ENCODE data around the gene NHERF1. TPM values are rescaled to one million over a fixed set of nuclear protein-coding genes. Genes with fewer than 3 reads are reported as not detected.

The NHERF1 gene
- polyA plus RNA-seq, 1 donor (not counting 4 experiments of a cell fraction or from before 2014, with no cell fraction given), result 45.6 TPM

DNA sequence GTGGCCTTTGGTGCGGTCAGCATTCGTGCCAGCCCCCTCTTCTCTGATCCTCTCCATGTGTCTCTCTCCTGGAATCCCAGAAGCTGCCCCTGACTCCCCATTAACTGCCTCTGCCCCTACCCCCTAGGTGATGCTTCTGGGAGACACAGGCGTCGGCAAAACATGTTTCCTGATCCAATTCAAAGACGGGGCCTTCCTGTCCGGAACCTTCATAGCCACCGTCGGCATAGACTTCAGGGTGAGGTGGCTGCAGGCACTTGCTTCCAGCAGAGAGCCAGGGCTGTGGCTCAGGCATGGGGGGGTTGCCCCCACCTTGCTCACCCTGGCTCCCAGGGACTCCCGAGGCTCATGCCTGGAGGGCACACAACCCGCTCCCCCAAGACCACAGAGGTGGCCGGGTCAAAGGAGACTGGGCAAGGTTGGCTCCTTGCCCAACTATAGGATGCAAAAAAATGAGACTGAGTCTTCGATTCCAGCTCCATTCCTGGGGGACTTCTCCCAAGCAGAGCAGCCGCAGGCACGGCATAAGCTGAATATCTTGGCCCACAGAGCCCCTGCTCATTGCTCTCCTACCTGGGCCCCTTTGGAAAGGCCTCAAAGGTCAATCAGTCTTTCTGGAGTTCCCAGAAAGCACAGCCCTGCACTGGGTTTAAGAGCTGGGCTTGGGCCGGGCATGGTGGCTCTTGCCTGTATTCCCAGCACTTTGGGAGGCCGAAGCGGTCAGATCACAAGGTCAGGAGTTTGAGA, 7.6 kb upstream of the NHERF1 start:
- Histone ChIP-seq H3K36me3 (ENCODE audit: control insufficient read depth in 2 of 2, extremely low read depth in 1 of 2, insufficient read depth in 2 of 2, low read length in 2 of 2) (no peaks in the 10 kb centered on the region), H3K9ac (ENCODE audit: control insufficient read depth, extremely low read depth, insufficient read depth, low read length) (no peak overlapping the region), H3K4me1 (ENCODE audit: control insufficient read depth, extremely low read depth, insufficient read depth, low read length) (peaks cover 7% of the 10 kb centered on the region), H3K4me2 (ENCODE audit: control insufficient read depth, extremely low read depth, insufficient read depth, low read depth, low read length) (no peak overlapping the region), H4K20me1 (ENCODE audit: control insufficient read depth, extremely low read depth, insufficient read depth, low read length) (peaks cover 2% of the 10 kb centered on the region), H3K9me3 (ENCODE audit: control insufficient read depth, low read depth, low read length) (no peaks in the 10 kb centered on the region), H3K9me1 (ENCODE audit: control insufficient read depth, extremely low read depth, insufficient read depth, low read length) (no peaks in the 10 kb centered on the region), H3K79me2 (ENCODE audit: control insufficient read depth, insufficient read depth, low read length) (no peaks in the 10 kb centered on the region), H3K27ac (ENCODE audit: control insufficient read depth, insufficient read depth, low read length) (no peak overlapping the region), H3K4me3 (ENCODE audit: control insufficient read depth in 2 of 3, extremely low read depth in 1 of 3, insufficient read depth in 2 of 3, low read depth in 1 of 3, low read length in 3 of 3) (no peak overlapping the region), H3K27me3 (ENCODE audit: control insufficient read depth, extremely low read depth, insufficient read depth, low read length) (peaks cover 43% of the 10 kb centered on the region), H2AFZ (ENCODE audit: control insufficient read depth, low read length) (no peak overlapping the region)
- no peak for DNase-seq (ENCODE audit: low read depth, low spot score)
- FAIRE-seq, result no peak
- dilution Hi-C loops (cut with MboI; ENCODE audit: extremely low pct_ligation_motif_present, low sequenced_read_pairs), result no loop called here
- TF ChIP-seq, protein P1, sequence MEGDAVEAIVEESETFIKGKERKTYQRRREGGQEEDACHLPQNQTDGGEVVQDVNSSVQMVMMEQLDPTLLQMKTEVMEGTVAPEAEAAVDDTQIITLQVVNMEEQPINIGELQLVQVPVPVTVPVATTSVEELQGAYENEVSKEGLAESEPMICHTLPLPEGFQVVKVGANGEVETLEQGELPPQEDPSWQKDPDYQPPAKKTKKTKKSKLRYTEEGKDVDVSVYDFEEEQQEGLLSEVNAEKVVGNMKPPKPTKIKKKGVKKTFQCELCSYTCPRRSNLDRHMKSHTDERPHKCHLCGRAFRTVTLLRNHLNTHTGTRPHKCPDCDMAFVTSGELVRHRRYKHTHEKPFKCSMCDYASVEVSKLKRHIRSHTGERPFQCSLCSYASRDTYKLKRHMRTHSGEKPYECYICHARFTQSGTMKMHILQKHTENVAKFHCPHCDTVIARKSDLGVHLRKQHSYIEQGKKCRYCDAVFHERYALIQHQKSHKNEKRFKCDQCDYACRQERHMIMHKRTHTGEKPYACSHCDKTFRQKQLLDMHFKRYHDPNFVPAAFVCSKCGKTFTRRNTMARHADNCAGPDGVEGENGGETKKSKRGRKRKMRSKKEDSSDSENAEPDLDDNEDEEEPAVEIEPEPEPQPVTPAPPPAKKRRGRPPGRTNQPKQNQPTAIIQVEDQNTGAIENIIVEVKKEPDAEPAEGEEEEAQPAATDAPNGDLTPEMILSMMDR (optimal IDR thresholded peaks at IDR 0.05 in 1 of 3, IDR thresholded peaks at IDR 0.05 in 1 of 3, conservative IDR thresholded peaks at IDR 0.05 in 1 of 3; ENCODE audit: extremely low read depth in 1 of 3, insufficient read depth in 2 of 3, low read length in 3 of 3), result no peak
- TF ChIP-seq EZH2 (IDR thresholded peaks at IDR 0.05; ENCODE audit: low read length), result no peak

DNA sequence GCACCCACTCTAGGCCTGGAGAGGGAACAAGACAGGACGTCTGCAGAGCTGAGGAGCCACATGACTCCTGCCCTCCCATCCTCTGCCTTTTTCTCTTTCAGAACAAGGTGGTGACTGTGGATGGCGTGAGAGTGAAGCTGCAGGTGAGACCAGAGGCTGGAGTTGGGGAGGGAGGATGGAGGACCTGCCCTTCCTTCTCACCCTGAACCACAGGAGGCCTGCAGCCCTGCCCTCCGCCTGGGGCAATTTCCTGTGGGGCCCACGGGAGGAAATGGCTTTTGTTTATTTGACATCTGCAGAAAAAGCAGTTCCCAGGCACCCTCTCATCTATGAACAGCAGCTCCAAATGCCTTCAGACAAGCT, 6.3 kb upstream of the NHERF1 start:
- no peaks in the 10 kb centered on the region for H3K9me3 ChIP-seq (ENCODE audit: control insufficient read depth, low read depth, low read length)
- no peak overlapping the region for H3K27ac ChIP-seq (ENCODE audit: control insufficient read depth, insufficient read depth, low read length)
- DNase-seq (ENCODE audit: low read depth, low spot score) (no peak), FAIRE-seq (no peak)
- dilution Hi-C loops (cut with MboI; ENCODE audit: extremely low pct_ligation_motif_present, low sequenced_read_pairs), result no loop called here
- peaks cover 2% of the 10 kb centered on the region for H4K20me1 ChIP-seq (ENCODE audit: control insufficient read depth, extremely low read depth, insufficient read depth, low read length)
- H3K9ac ChIP-seq (ENCODE audit: control insufficient read depth, extremely low read depth, insufficient read depth, low read length), result no peak overlapping the region
- no peak overlapping the region for H3K4me2 ChIP-seq (ENCODE audit: control insufficient read depth, extremely low read depth, insufficient read depth, low read depth, low read length)
- no peak overlapping the region for H3K4me3 ChIP-seq (ENCODE audit: control insufficient read depth in 2 of 3, extremely low read depth in 1 of 3, insufficient read depth in 2 of 3, low read depth in 1 of 3, low read length in 3 of 3)
- no peak overlapping the region for H2AFZ ChIP-seq (ENCODE audit: control insufficient read depth, low read length)
- H3K4me1 ChIP-seq (ENCODE audit: control insufficient read depth, extremely low read depth, insufficient read depth, low read length), result peaks cover 6% of the 10 kb centered on the region
- H3K9me1 ChIP-seq (ENCODE audit: control insufficient read depth, extremely low read depth, insufficient read depth, low read length), result no peaks in the 10 kb centered on the region
- H3K79me2 ChIP-seq (ENCODE audit: control insufficient read depth, insufficient read depth, low read length), result no peaks in the 10 kb centered on the region
- TF ChIP-seq, protein P1 (optimal IDR thresholded peaks at IDR 0.05 in 1 of 3, IDR thresholded peaks at IDR 0.05 in 1 of 3, conservative IDR thresholded peaks at IDR 0.05 in 1 of 3; ENCODE audit: extremely low read depth in 1 of 3, insufficient read depth in 2 of 3, low read length in 3 of 3), result no peak
- TF ChIP-seq EZH2 (IDR thresholded peaks at IDR 0.05; ENCODE audit: low read length), result no peak
- no peaks in the 10 kb centered on the region for H3K36me3 ChIP-seq (ENCODE audit: control insufficient read depth in 2 of 2, extremely low read depth in 1 of 2, insufficient read depth in 2 of 2, low read length in 2 of 2)
- peaks cover 30% of the 10 kb centered on the region for H3K27me3 ChIP-seq (ENCODE audit: control insufficient read depth, extremely low read depth, insufficient read depth, low read length)
